Mononuclear cell (primary cell): ENCODE data around the gene LDHB. TPM values are rescaled to one million over a fixed set of nuclear protein-coding genes. Genes with fewer than 3 reads are reported as not detected.
"Not testable (repeated sequence)": the region's sequence is repeated elsewhere in the genome, so short reads cannot be mapped to it uniquely, and the experiment has no call there.

Experiments
- H3K27me3 ChIP-seq: 2 replicates; pipeline ENCODE4 v1.6.0; 2011; ENCODE audit warnings: low read length, control low read depth; ENCODE audit not compliant: insufficient read depth
- H3K4me1 ChIP-seq: 2 replicates; pipeline ENCODE4 v1.5.1; 2011; ENCODE audit warnings: mild to moderate bottlenecking, low read length, control low read depth; ENCODE audit not compliant: insufficient read depth
- H3K4me3 ChIP-seq: 2 replicates; pipeline ENCODE4 v1.5.1; 2011; ENCODE audit warnings: mild to moderate bottlenecking, low read length, moderate library complexity
- H3K9me3 ChIP-seq: 2 replicates; pipeline ENCODE4 v1.5.1; 2011; ENCODE audit warnings: low read depth, mild to moderate bottlenecking, control low read depth, low read length
- total RNA-seq: library from RNA; depleted of rRNA; stranded (reverse); fragments of >200 nt; gene quantifications from one replicate; pipeline ENCODE4 v1.2.3, GENCODE V29; 2012

LDHB gene
- total RNA-seq, 1 donor: 571 TPM

GRCh38 chr12:21675096-21675495, 17.5 kb upstream of the LDHB start:
- no peaks in the 10 kb centered on the region for H3K9me3 ChIP-seq
- H3K4me1 ChIP-seq: peaks cover 13% of the 10 kb centered on the region
- H3K4me3 ChIP-seq: no peak overlapping the region
- H3K27me3 ChIP-seq: no peaks in the 10 kb centered on the region

- H3K4me1 ChIP-seq: peaks cover 13% of the 10 kb centered on the region
- not testable (repeated sequence) for H3K27me3 ChIP-seq, H3K4me3 ChIP-seq, H3K9me3 ChIP-seq
Measured at GRCh38 chr12:21673830-21674552, 16.3 kb upstream of the LDHB start.

- H3K4me3 ChIP-seq: no peak overlapping the region
Measured at GRCh38 chr12:21672146-21672545, 14.5 kb upstream of the LDHB start.

GRCh38 chr12:21666722-21667121, 9.1 kb upstream of the LDHB start:
- Histone ChIP-seq H3K4me1 (no peaks in the 10 kb centered on the region), H3K9me3 (no peaks in the 10 kb centered on the region), H3K4me3 (no peak overlapping the region), H3K27me3 (no peaks in the 10 kb centered on the region)

More at GRCh38 chr12:21672146-21672545, 14.5 kb upstream of the LDHB start:
- Histone ChIP-seq H3K4me1 (peaks cover 5% of the 10 kb centered on the region), H3K27me3 (no peaks in the 10 kb centered on the region), H3K9me3 (no peaks in the 10 kb centered on the region)

GRCh38 chr12:21665816-21666215, 8.2 kb upstream of the LDHB start:
- H3K4me1 ChIP-seq: no peaks in the 10 kb centered on the region
- no peaks in the 10 kb centered on the region for H3K9me3 ChIP-seq
- H3K4me3 ChIP-seq: no peak overlapping the region
- no peaks in the 10 kb centered on the region for H3K27me3 ChIP-seq

- Histone ChIP-seq H3K27me3 (no peaks in the 10 kb centered on the region), H3K4me1 (no peaks in the 10 kb centered on the region), H3K9me3 (no peaks in the 10 kb centered on the region), H3K4me3 (no peak overlapping the region)
Measured at GRCh38 chr12:21662122-21662792, 4.6 kb upstream of the LDHB start.

GRCh38 chr12:21661396-21662093, 3.9 kb upstream of the LDHB start:
- H3K9me3 ChIP-seq, H3K4me1 ChIP-seq, H3K27me3 ChIP-seq, H3K4me3 ChIP-seq: not testable (repeated sequence)

- Histone ChIP-seq H3K9me3 (no peaks in the 10 kb centered on the region), H3K27me3 (no peaks in the 10 kb centered on the region), H3K4me3 (no peak overlapping the region), H3K4me1 (peaks cover 16% of the 10 kb centered on the region)
Measured at GRCh38 chr12:21659383-21659782, 1.7 kb upstream of the LDHB start.

GRCh38 chr12:21656905-21657325, 727 bp downstream of the LDHB start:
- Histone ChIP-seq H3K4me3 (peak overlapping the region; percentile 78), H3K27me3 (no peaks in the 10 kb centered on the region), H3K4me1 (peaks cover 20% of the 10 kb centered on the region), H3K9me3 (no peaks in the 10 kb centered on the region)

- Histone ChIP-seq H3K27me3 (no peaks in the 10 kb centered on the region), H3K9me3 (no peaks in the 10 kb centered on the region), H3K4me1 (peaks cover 24% of the 10 kb centered on the region), H3K4me3 (no peak overlapping the region)
Measured at GRCh38 chr12:21655591-21655990, 2.1 kb downstream of the LDHB start.

GRCh38 chr12:21651821-21652220, 5.8 kb downstream of the LDHB start:
- peaks cover 19% of the 10 kb centered on the region for H3K4me1 ChIP-seq
- H3K27me3 ChIP-seq: no peaks in the 10 kb centered on the region

GRCh38 chr12:21650997-21651396, 6.6 kb downstream of the LDHB start:
- Histone ChIP-seq H3K4me1 (peaks cover 12% of the 10 kb centered on the region), H3K9me3 (no peaks in the 10 kb centered on the region), H3K27me3 (no peaks in the 10 kb centered on the region), H3K4me3 (no peak overlapping the region)

More at GRCh38 chr12:21651821-21652220, 5.8 kb downstream of the LDHB start:
- no peak overlapping the region for H3K4me3 ChIP-seq
- H3K9me3 ChIP-seq: no peaks in the 10 kb centered on the region

GRCh38 chr12:21649034-21649433, 8.6 kb downstream of the LDHB start:
- Histone ChIP-seq H3K4me1 (peaks cover 7% of the 10 kb centered on the region), H3K9me3 (no peaks in the 10 kb centered on the region), H3K27me3 (no peaks in the 10 kb centered on the region), H3K4me3 (no peak overlapping the region)

- Histone ChIP-seq H3K4me1 (peaks cover 7% of the 10 kb centered on the region), H3K9me3 (no peaks in the 10 kb centered on the region), H3K4me3 (no peak overlapping the region), H3K27me3 (no peaks in the 10 kb centered on the region)
Measured at GRCh38 chr12:21648378-21648777, 9.3 kb downstream of the LDHB start.

- peaks cover 8% of the 10 kb centered on the region for H3K4me1 ChIP-seq
Measured at GRCh38 chr12:21647179-21647578, 10.5 kb downstream of the LDHB start.

More at GRCh38 chr12:21647179-21647578, 10.5 kb downstream of the LDHB start:
- H3K4me3 ChIP-seq: no peak overlapping the region
- no peaks in the 10 kb centered on the region for H3K9me3 ChIP-seq
- no peaks in the 10 kb centered on the region for H3K27me3 ChIP-seq
